ENCODE results near the gene ISLR2. TPM values are rescaled to one million over a fixed set of nuclear protein-coding genes. Genes with fewer than 3 reads are reported as not detected.

ISLR2 gene
- total RNA-seq, 2 experiments from 2014 or later, result 0.14 to 0.20 TPM

DNA sequence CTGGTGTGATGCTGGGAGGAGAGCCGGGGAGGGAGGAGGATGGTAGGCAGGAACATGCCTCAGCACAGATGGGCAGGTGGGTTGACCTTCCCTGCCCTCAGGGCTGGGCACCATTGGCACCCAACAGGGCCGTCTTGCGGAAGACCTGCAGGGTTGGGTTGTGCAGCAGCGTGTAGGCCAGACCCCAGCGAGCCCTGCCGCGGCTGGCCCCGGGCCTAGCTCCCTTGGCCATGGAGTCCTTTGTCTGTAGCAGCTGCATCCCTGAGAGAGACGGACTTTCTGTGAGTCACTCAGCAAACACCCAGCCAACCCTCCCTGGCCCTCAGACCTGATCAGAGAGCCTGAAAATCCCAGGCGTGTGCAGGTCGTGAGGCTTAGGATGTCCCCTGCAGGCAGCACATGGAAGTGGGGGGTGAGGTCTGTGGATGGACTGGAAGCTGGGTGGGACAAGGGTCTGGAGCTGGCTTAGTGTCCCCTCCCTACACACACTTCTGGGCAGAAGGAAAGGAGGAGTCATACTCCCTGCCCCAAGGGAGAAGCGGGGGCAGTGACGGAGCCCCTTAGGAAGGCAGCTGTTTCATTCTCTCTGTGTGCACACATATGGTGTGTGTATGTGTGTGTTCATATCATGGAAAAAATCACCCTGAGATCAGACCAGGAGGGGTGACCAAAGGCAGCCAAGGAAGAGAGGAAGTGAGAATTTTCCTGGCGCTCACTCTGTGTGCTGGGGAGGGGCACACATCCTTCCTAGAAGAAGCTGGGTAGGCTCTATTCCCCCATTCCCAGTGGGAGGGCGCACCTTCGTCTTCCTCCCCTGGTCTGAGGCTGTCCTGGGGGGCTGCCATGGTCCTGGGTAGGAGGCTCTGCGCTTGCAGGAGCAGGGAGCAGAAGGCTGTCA, 49.8 kb downstream of the ISLR2 start:
- no peak overlapping the region for H3K27ac Mint-ChIP-seq
- ATAC-seq, result no peak
- peaks cover 2% of the 10 kb centered on the region for H3K27me3 Mint-ChIP-seq
- DNase-seq, result no peak
- no peaks in the 10 kb centered on the region for H3K9me3 Mint-ChIP-seq (ENCODE audit: low read depth)
- H3K4me3 Mint-ChIP-seq, result no peak overlapping the region
- no peaks in the 10 kb centered on the region for H3K36me3 Mint-ChIP-seq
- H3K4me1 Mint-ChIP-seq, result no peaks in the 10 kb centered on the region
- CTCF ChIA-PET, result no interaction called here

- CTCF ChIA-PET, result no interaction called here
- H3K9me3 Mint-ChIP-seq (ENCODE audit: low read depth), result no peaks in the 10 kb centered on the region
Observed at GRCh38 chr15:74180881-74181602, 50.7 kb downstream of the ISLR2 start.

GRCh38 chr15:74182131-74182530, 51.7 kb downstream of the ISLR2 start:
- DNase-seq (no peak), ATAC-seq (no peak)
- CTCF ChIA-PET, result no interaction called here
- Mint-ChIP-seq H3K4me1 (no peaks in the 10 kb centered on the region), H3K36me3 (no peaks in the 10 kb centered on the region), H3K27me3 (peaks cover 2% of the 10 kb centered on the region), H3K9me3 (ENCODE audit: low read depth) (no peaks in the 10 kb centered on the region), H3K27ac (no peak overlapping the region), H3K4me3 (no peak overlapping the region)

More at GRCh38 chr15:74180881-74181602, 50.7 kb downstream of the ISLR2 start:
- DNase-seq (no peak), ATAC-seq (no peak)
- no peaks in the 10 kb centered on the region for H3K4me1 Mint-ChIP-seq
- H3K27me3 Mint-ChIP-seq, result peaks cover 2% of the 10 kb centered on the region
- H3K36me3 Mint-ChIP-seq, result no peaks in the 10 kb centered on the region
- H3K4me3 Mint-ChIP-seq, result no peak overlapping the region
- no peak overlapping the region for H3K27ac Mint-ChIP-seq

DNA sequence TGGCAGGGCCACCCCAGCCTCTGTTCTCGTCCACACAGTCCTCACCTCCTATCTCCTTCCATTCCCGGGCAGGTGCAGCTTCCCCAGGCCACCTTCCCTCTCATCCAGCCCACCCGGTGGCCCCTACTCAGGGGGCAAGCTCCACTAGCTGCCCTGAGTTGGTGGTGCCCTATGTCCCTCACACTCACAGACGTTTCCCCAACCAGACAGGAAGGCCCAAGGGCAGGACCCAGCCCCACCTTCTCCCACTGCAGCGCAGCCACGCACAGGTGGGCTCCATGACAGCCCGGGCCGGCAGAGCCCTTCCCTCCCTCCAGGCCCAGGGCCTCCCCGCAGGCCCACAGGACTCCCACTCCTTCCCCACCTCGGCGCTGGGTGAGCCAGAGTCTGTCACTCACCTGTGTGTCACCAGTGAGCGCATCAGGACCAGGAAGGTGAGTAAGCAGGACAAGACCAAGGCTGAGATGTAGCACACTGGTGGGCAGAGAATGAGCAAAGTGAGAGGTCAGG, 54.3 kb downstream of the ISLR2 start:
- H3K27ac Mint-ChIP-seq, result no peak overlapping the region
- no peak for DNase-seq
- no peaks in the 10 kb centered on the region for H3K4me1 Mint-ChIP-seq
- CTCF ChIA-PET, result no interaction called here
- H3K36me3 Mint-ChIP-seq, result no peaks in the 10 kb centered on the region
- H3K4me3 Mint-ChIP-seq, result no peak overlapping the region
- H3K9me3 Mint-ChIP-seq (ENCODE audit: low read depth), result no peaks in the 10 kb centered on the region
- peaks cover 2% of the 10 kb centered on the region for H3K27me3 Mint-ChIP-seq
- no peak for ATAC-seq

GRCh38 chr15:74185710-74186348, 55.4 kb downstream of the ISLR2 start:
- Mint-ChIP-seq H3K4me3 (no peak overlapping the region), H3K27me3 (peaks cover 2% of the 10 kb centered on the region), H3K36me3 (no peaks in the 10 kb centered on the region), H3K9me3 (ENCODE audit: low read depth) (no peaks in the 10 kb centered on the region), H3K27ac (no peak overlapping the region), H3K4me1 (no peaks in the 10 kb centered on the region)
- no peak for ATAC-seq
- CTCF ChIA-PET, result no interaction called here
- no peak for DNase-seq

Other genes with a start within 250 kb of the ISLR2 start
- gene LOXL1, start 204.1 kb upstream of the ISLR2 start, total RNA-seq, result 1 to 10 TPM; 1.8 to 8.6 TPM
- gene STOML1, start 138.3 kb upstream of the ISLR2 start, total RNA-seq, result 1 to 10 TPM; 7.9 to 8.6 TPM
- gene PML, start 135.9 kb upstream of the ISLR2 start, total RNA-seq, result 100 to 1,000 TPM; 104 to 152 TPM
- not detected for gene GOLGA6A, start 48.0 kb upstream of the ISLR2 start, total RNA-seq
- not detected for gene ISLR, start 43.1 kb downstream of the ISLR2 start, total RNA-seq
- 1 to 10 TPM in 1 of 2 experiments, not detected in 1; 1.3 TPM for gene STRA6, start 72.2 kb downstream of the ISLR2 start, total RNA-seq
- not detected for gene CCDC33, start 105.7 kb downstream of the ISLR2 start, total RNA-seq
- gene CYP11A1, start 237.1 kb downstream of the ISLR2 start, total RNA-seq, result under 1 TPM in 1 of 2 experiments, not detected in 1; 0.55 TPM

All from activated CD8-positive, alpha-beta memory T cell treated with anti-CD3 and anti-CD28 coated beads, Interleukin-2, amount 10 ng/mL, durations not matched to agents 7 days and 5 days (primary cell).